IPS-18a (cell line): ENCODE measurements around the gene EFCAB6.

Experiments
- H3K27ac ChIP-seq: one replicate; pipeline ENCODE4 v1.5.1; 2013; ENCODE audit warnings: low read length
- H3K27me3 ChIP-seq: one replicate; pipeline ENCODE4 v1.6.1; 2013; ENCODE audit warnings: mild to moderate bottlenecking, low read length; ENCODE audit not compliant: control insufficient read depth, insufficient read depth
- H3K36me3 ChIP-seq: one replicate; pipeline ENCODE4 v1.6.1; 2013; ENCODE audit warnings: low read depth, low read length; ENCODE audit not compliant: control insufficient read depth
- H3K4me1 ChIP-seq: one replicate; pipeline ENCODE4 v1.6.1; 2013; ENCODE audit warnings: low read depth, low read length; ENCODE audit not compliant: control insufficient read depth
- H3K4me3 ChIP-seq: one replicate; pipeline ENCODE4 v1.5.1; 2013; ENCODE audit warnings: low read length
- H3K9ac ChIP-seq: one replicate; pipeline ENCODE4 v1.6.1; 2013; ENCODE audit warnings: mild to moderate bottlenecking, low read length, moderate library complexity
- H3K9me3 ChIP-seq: one replicate; pipeline ENCODE4 v1.6.1; 2013; ENCODE audit warnings: low read depth, low read length; ENCODE audit not compliant: control insufficient read depth

EFCAB6 gene

DNA sequence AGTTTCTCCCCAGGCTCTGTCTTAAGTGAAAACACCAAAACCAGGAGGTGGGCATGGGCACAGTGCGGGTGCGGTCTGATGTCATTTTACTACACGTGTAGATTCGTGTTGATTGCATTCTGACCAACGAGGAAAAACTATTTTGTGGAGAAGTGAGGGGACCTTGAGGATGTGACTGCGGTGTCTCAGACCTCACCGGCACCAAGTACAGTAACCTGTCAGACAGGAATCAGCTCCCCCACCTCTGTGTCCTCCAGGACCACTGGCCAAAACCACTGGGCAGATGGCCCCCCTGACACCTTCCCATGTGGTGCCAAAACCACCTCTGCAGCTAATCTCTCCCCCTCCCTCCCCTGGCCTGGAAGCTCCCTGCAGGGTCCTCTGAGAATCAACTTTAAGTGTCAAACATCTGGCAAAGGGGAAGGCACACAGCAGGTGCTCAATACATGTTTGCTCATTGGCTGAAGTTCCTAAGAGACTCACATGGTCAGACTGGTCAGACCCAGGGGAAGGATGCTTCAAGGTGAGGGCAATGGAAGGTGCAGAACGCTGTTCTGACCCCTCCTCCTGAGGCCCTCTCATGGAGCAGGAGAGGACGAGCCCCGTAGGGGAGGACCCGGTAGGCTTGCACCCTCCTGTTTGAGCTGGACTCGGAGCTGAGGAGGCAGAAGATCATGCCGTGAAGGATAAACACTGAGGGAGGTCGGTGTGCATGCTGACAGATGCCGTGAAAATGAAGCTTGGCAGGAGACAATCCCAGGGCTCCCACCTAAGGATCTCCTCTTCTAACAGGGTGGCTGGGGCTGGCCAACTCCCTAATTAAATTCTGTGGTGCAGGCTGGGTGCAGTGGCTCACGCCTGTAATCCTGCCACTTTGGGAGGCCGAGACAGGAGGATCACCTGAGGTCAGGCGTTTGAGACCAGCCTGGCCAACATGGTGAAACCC lies 270.4 kb downstream of the EFCAB6 start:
- no peaks in the 10 kb centered on the region for H3K4me1 ChIP-seq
- H3K27me3 ChIP-seq, result no peaks in the 10 kb centered on the region
- no peak overlapping the region for H3K27ac ChIP-seq
- no peak overlapping the region for H3K4me3 ChIP-seq
- no peak overlapping the region for H3K9ac ChIP-seq
- no peaks in the 10 kb centered on the region for H3K36me3 ChIP-seq
- no peaks in the 10 kb centered on the region for H3K9me3 ChIP-seq

- Histone ChIP-seq H3K4me1 (no peaks in the 10 kb centered on the region), H3K9ac (no peak overlapping the region), H3K4me3 (no peak overlapping the region), H3K27me3 (no peaks in the 10 kb centered on the region), H3K9me3 (no peaks in the 10 kb centered on the region), H3K36me3 (no peaks in the 10 kb centered on the region), H3K27ac (no peak overlapping the region)
Observed at GRCh38 chr22:43541022-43541421, 271.1 kb downstream of the EFCAB6 start.

DNA sequence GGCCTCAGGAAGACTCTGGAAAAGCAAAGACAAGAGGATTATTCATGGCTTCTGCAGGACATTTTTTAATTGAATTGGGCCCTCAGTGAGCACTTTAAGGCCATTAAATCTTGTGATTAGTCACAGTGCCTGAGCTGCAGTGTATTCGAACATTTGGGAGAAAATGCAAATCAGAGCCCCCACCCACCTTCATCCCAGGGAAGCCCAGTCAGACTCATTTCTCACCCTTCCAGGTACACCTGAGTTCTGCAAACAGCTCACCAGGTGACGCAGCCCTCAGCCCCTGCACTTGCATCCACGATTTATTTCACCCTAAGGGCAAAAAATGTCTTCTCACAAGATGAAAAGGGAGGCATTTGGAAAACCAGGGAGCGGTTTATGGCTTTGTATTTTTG lies 271.6 kb downstream of the EFCAB6 start:
- no peak overlapping the region for H3K4me3 ChIP-seq
- no peaks in the 10 kb centered on the region for H3K4me1 ChIP-seq
- H3K27me3 ChIP-seq, result no peaks in the 10 kb centered on the region
- H3K27ac ChIP-seq, result no peak overlapping the region
- H3K36me3 ChIP-seq, result no peaks in the 10 kb centered on the region
- H3K9me3 ChIP-seq, result no peaks in the 10 kb centered on the region
- no peak overlapping the region for H3K9ac ChIP-seq

GRCh38 chr22:43539572-43540528 lies 272.3 kb downstream of the EFCAB6 start:
- Histone ChIP-seq H3K9ac (no peak overlapping the region), H3K36me3 (no peaks in the 10 kb centered on the region), H3K4me3 (no peak overlapping the region), H3K9me3 (no peaks in the 10 kb centered on the region), H3K27ac (no peak overlapping the region), H3K27me3 (no peaks in the 10 kb centered on the region), H3K4me1 (no peaks in the 10 kb centered on the region)

DNA sequence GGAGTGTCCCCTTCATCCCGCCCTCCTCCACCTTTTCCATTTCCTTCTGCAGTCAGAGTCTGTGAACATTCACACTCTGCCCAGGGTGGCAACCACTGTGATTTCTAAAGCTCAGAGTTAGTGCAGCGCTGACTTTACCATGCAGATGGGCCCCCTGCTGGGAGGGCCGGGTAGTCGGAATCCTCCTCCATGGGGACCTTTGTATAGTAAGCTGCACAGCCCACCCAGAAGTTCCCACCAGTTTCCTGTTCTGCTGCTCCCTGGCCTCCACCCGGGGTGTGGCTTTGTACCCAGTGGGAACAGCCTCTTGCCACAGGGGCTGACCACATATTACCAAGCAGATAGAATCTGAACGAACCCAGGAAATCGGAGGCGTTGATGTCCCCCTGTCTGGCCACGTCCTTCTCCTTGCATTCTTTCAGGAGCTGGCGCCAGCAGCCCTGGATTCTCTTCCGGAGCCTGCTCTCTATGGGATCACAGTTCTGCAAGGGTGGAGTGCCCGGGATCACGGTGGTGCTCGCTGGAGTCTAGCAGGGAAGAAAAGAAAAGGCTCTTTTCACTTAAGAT lies 275.0 kb downstream of the EFCAB6 start:
- Histone ChIP-seq H3K4me3 (no peak overlapping the region), H3K27ac (no peak overlapping the region)

GRCh38 chr22:43535741-43536140 lies 276.4 kb downstream of the EFCAB6 start:
- Histone ChIP-seq H3K9me3 (no peaks in the 10 kb centered on the region), H3K4me3 (no peak overlapping the region), H3K27me3 (no peaks in the 10 kb centered on the region), H3K9ac (no peak overlapping the region), H3K27ac (no peak overlapping the region), H3K4me1 (no peaks in the 10 kb centered on the region), H3K36me3 (no peaks in the 10 kb centered on the region)

More for the DNA sequence above, 275.0 kb downstream of the EFCAB6 start:
- Histone ChIP-seq H3K36me3 (no peaks in the 10 kb centered on the region), H3K9me3 (no peaks in the 10 kb centered on the region), H3K4me1 (no peaks in the 10 kb centered on the region), H3K9ac (no peak overlapping the region), H3K27me3 (no peaks in the 10 kb centered on the region)

DNA sequence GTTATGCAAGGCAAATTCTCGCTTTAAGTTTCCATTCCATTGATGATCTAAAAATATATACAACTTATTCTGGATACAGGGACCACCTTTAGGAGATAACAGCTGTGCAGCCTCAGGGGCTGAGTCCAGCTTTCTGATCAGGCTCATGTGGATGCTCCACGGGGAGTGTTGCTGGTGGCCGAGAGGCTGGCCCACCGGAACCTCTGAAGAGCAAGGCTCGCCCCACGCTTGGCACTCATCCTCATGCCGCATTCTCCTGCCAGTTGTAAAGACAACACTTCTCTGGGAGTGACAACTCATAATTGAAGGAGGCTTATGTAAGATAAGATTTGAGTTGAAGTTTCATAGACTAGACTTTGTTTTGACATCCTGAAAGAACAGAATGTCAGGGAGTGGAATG lies 276.8 kb downstream of the EFCAB6 start:
- Histone ChIP-seq H3K36me3 (no peaks in the 10 kb centered on the region), H3K4me1 (no peaks in the 10 kb centered on the region), H3K27ac (no peak overlapping the region), H3K27me3 (no peaks in the 10 kb centered on the region), H3K9me3 (no peaks in the 10 kb centered on the region), H3K4me3 (no peak overlapping the region), H3K9ac (no peak overlapping the region)

GRCh38 chr22:43534916-43535315 lies 277.2 kb downstream of the EFCAB6 start:
- Histone ChIP-seq H3K9me3 (no peaks in the 10 kb centered on the region), H3K4me3 (no peak overlapping the region), H3K27ac (no peak overlapping the region)

GRCh38 chr22:43533656-43534428 lies 278.3 kb downstream of the EFCAB6 start:
- no peak overlapping the region for H3K9ac ChIP-seq
- H3K27me3 ChIP-seq, result no peaks in the 10 kb centered on the region
- H3K4me3 ChIP-seq, result no peak overlapping the region
- no peaks in the 10 kb centered on the region for H3K9me3 ChIP-seq
- no peak overlapping the region for H3K27ac ChIP-seq
- H3K36me3 ChIP-seq, result no peaks in the 10 kb centered on the region
- H3K4me1 ChIP-seq, result no peaks in the 10 kb centered on the region

More at GRCh38 chr22:43534916-43535315, 277.2 kb downstream of the EFCAB6 start:
- H3K9ac ChIP-seq, result no peak overlapping the region
- no peaks in the 10 kb centered on the region for H3K4me1 ChIP-seq
- no peaks in the 10 kb centered on the region for H3K36me3 ChIP-seq
- H3K27me3 ChIP-seq, result no peaks in the 10 kb centered on the region

DNA sequence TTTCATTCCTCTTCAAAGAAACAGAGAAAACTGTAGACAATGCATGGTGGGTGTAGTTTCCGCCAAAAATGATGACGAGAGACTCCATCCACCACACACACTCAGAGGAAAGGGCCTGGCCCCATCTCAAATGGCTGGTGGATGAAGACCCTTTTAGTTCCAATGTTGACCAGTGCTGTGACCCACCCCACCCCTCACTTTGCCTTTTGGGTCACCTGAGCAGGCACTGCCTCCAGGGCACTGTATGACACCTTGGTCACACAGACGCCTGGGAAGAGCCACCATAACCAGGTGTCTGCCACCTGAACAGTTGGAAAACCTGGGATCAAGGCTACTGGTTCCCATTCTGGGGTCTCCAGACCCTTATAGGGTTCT lies 279.0 kb downstream of the EFCAB6 start:
- H3K9me3 ChIP-seq, result no peaks in the 10 kb centered on the region
- no peak overlapping the region for H3K9ac ChIP-seq
- H3K4me1 ChIP-seq, result no peaks in the 10 kb centered on the region
- no peaks in the 10 kb centered on the region for H3K27me3 ChIP-seq
- H3K36me3 ChIP-seq, result no peaks in the 10 kb centered on the region
- H3K27ac ChIP-seq, result no peak overlapping the region
- H3K4me3 ChIP-seq, result no peak overlapping the region
